ENCODE data around the gene PAAF1.

GRCh38 chr11:73972187-73972586 is 95.4 kb downstream of the PAAF1 start:
- TF ChIP-seq PHF8 (CRISPR knock-in tag; IDR thresholded peaks at IDR 0.05) (no peak), CCAR2 (optimal IDR thresholded peaks at IDR 0.05; ENCODE audit: low read depth, low read length) (no peak), PCBP2 (optimal IDR thresholded peaks at IDR 0.05; ENCODE audit: low read depth, low read length, poor library complexity, severe bottlenecking) (no peak), FOXP4 (CRISPR knock-in tag; IDR thresholded peaks at IDR 0.05) (no peak), KAT2B (IDR thresholded peaks at IDR 0.05; ENCODE audit: borderline replicate concordance, low read depth, low read length) (no peak), ZNF33B (CRISPR knock-in tag; IDR thresholded peaks at IDR 0.05) (no peak)
